Measurements from ENCODE around the gene BCS1L.

BCS1L gene, protein sequence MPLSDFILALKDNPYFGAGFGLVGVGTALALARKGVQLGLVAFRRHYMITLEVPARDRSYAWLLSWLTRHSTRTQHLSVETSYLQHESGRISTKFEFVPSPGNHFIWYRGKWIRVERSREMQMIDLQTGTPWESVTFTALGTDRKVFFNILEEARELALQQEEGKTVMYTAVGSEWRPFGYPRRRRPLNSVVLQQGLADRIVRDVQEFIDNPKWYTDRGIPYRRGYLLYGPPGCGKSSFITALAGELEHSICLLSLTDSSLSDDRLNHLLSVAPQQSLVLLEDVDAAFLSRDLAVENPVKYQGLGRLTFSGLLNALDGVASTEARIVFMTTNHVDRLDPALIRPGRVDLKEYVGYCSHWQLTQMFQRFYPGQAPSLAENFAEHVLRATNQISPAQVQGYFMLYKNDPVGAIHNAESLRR

DNA sequence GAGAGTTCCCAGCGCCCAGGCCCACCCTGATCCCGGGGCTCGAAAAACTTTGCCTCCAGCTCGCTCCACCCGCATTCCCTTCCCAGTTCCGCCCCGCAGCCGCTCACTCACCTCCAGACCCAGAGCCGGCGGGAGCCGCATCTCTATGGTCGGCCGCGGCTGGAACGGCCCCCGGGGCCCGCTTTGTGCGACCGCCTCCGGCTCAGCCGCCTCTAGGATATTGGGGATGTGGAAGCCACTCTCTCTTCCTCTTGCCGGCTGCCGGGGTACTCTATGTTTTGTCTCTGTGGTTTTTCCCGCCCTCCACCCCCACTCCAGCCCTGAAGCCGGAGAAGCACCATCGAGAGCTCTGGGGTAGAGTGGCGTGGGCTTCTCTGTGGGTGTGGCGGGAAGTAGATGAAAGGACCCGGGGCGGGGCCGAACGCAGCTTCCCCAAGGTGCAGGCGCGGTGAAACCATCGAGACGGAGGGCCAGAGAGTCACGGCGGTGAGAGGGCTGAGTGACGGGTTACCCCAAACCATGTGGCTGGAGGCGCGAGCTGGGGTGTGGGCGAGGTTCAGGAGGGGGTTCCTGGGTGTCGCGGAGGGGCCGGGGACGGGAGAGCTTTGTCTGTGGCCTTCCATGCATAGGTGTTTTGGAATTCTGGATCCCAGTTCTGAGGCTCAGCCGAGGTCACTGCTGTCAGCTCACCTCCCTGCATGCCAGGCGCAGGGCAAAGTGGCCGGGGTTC, at the start of gene BCS1L, which contains the start of gene ZNF142:
Gene BCS1L, plus strand, starts transcription at position 426 of the 730 bp plus-strand sequence. CDS start 1,305 bp downstream, outside the sequence.
Gene ZNF142, minus strand, starts transcription at position 366 of the 730 bp plus-strand sequence. CDS start 3,194 bp downstream, outside the sequence.
- peak; percentile 93 for DNase-seq

DNA sequence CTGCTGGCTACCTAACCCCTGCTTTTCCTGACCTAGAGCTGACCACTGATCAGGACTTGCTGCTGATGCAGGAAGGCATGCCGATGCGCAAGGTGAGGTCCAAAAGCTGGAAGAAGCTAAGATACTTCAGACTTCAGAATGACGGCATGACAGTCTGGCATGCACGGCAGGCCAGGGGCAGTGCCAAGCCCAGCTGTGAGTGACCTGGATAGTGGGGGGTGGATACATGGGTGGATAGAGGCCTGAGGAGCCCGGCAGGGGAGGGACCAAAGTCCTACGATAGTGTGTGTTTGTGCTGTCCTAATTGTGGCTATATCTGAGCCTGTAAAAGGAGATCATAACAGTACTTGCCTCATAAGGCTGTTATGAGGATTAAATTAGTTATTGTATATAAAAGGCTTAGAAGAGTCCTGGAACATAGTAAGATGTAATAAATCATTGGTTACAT, 43.6 kb upstream of the BCS1L start:
- no peak for DNase-seq

DNA sequence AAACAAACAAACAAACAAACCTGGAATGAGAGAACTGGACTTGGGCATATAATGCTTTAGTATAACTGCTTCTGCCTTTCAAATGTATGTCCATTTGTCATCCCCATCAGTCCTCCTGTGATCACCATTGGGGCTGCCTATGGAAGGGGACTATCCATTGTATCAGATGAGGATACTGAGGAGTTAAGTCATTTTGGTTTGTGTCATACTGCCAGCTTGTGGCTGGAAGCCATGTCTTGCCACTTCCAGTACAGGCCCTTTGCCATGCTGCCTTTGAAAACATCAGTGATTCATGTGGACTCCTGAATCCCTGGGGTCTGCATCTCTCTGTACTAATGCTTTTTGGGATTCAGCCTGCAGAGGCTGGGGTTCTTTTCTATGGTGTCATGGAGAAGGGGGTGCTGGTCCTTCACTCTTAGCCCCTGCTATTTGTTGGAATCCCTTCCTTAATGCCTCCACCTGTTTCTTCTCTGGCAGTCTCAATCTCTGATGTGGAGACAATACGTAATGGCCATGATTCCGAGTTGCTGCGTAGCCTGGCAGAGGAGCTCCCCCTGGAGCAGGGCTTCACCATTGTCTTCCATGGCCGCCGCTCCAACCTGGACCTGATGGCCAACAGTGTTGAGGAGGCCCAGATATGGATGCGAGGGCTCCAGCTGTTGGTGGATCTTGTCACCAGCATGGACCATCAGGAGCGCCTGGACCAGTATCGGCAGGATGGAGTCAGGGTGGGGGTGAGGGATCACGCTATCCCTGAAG, 41.2 kb upstream of the BCS1L start:
- DNase-seq: no peak

DNA sequence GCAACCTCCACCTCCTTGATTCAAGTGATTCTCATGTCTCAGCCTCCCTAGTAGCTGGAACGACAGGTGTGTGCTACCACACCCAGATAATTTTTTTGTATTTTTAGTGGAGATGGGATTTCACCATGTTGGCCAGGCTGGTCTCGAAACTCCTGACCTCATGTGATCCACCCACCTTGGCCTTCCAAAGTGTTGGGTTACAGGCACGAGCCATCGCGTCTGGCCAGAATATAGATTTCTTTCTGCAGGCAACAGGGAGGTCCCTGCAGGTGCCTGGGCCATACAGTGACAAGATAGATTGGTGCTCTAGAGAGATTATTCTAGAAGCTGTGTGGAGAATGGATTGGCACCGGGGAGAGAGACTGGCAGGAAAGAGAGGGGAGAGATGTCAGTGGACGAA, 38.5 kb upstream of the BCS1L start:
- DNase-seq: no peak

DNA sequence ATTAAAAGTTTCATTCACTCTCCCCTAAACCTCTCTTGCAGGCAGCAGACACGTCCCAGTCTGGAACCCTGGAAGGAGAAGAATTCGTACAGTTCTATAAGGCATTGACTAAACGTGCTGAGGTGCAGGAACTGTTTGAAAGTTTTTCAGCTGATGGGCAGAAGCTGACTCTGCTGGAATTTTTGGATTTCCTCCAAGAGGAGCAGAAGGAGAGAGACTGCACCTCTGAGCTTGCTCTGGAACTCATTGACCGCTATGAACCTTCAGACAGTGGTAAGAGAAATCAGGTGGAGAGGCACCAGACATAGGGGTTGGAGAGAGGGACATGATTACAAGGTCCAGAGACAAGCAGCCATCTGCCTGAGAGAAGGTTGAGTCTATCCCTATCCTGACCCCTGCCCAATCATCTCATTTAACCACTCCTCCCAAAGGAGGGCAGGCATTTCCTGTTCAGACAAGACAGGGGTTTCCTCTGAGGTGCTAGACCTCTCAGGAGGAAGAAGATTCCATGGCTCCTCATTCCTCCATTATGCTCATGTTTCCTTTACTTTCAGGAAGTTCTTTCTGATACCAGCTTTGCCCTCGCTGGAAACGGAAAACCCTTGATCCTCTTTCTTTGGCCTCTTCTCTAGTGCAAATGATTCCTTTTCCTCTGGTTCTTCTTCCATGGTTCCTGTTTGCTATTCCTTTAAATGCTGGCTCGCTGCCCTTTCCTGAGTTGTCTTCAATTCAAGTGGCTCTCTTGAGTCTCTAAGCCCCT, 36.7 kb upstream of the BCS1L start:
- no peak for DNase-seq

DNA sequence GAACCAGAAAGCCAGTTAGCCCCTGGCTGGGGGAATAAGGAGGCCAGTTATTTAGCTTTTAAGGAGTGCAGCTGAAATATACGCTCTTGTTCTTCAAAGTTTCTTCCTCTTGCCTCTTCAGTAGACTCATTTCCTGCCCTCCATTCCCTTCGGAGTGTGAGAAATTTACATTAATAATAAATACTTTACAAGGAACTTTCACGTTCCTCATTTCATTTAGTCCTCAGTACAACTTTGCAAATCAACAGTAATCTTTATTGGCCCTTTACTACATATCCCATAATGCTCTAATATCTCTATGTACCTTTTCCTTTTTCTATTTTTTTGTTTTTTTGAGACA, 36.1 kb upstream of the BCS1L start:
- DNase-seq: no peak

DNA sequence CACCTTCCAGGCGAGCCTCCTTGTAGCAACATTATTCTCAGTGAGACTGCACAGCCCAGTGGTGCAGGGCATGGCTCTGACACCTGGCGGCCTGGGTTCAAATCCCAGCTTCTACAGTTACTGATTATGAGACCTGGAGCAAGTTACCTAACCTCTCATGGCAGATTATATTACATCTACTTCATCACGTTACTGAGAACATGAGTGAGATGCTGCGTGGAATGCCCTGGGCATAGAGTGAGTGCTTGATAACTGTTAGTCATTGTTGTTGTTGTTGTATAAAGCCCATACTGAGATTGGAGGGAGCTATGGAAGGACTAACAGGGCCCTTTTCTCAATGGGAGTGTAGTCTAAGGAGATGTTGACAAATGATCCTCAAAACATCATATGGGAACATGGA, 33.1 kb upstream of the BCS1L start:
- no peak for DNase-seq

DNA sequence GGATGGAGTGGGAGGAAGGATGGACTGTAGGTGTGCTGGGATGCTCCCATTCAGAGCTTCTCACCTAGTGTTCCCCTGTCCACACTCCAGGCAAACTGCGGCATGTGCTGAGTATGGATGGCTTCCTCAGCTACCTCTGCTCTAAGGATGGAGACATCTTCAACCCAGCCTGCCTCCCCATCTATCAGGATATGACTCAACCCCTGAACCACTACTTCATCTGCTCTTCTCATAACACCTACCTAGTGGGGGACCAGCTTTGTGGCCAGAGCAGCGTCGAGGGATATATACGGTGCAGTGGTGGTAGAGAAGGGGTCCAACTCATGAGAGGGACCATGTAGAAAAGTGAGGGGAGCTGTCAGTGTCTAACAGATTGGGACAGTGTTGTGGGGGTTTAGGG, 31.5 kb upstream of the BCS1L start:
- DNase-seq: no peak

DNA sequence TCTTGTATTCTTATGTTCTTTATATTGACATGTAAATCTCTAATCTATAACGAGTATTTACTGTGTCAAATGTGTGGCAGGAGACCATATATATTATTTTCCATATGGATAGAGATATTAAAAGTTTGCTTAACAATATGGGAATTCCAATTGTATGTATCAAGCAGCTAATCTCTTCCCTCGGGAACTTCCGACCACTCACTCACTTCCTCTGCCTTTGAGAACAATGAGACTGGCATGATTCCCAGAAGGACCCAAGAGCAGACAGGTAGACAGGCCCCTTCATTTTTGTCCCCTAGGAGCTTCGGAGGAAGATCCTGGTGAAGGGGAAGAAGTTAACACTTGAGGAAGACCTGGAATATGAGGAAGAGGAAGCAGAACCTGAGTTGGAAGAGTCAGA, 27.6 kb upstream of the BCS1L start:
- no peak for DNase-seq

DNA sequence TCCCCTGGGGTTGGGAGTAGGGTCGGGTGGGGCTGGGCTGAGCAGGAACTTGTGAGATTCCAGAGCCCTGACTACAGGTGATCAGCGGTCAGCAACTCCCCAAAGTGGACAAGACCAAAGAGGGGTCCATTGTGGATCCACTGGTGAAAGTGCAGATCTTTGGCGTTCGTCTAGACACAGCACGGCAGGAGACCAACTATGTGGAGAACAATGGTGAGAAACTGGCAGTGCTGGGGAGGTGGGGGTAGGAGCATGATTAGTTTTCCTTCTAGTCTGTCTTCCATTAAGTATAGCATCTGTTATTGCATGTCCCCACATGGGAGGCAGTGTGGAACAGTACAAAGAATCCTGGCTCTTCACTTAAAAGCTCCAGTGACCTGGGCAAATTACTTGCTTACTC, 23.8 kb upstream of the BCS1L start:
- DNase-seq: no peak

DNA sequence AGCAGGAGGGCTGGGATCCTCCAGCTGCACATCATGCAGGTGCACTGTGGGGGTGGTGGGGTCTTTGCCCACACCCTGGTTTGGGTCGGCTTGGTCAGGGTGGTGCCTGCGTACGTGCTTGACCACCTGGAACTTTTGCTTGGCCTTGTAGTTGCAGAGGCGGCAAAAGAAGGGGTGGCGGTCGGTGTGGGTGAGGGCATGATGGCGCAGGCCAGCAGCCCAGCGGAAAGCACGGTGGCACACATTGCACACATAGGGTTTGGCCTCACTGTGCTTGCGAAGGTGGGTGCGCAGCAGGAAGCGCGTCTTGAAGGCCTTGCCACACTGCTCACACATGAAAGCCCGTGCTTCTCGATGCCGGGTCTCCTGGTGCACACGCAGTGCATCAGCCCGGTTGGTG, 21.1 kb upstream of the BCS1L start:
- no peak for DNase-seq

DNA sequence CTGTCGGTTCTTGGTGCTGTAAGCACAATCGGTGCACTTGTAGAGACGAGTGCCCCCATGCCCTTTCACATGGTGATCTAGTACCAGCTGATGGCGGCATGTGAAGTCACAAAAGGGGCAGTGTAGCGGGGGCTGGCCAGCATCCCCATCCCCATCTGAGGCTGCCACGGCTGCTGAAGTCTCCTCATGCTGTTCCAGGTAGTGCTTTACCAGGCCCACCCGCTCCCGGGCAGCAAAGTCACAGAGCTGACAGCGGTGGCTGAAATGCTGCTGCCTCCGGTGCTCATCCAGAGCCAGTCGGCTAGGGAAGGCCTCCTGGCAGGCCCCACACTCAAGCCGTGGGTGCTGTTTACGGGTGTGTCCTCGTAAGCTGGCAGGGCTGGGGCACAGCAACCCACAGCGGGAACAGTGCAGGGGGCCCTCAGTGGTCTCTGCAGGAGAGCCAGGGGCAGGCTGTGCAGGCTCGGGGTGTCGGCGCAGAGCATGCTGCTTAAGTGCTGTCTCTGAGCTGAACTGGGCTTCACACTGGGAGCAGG, 17.3 kb upstream of the BCS1L start:
- DNase-seq: no peak

DNA sequence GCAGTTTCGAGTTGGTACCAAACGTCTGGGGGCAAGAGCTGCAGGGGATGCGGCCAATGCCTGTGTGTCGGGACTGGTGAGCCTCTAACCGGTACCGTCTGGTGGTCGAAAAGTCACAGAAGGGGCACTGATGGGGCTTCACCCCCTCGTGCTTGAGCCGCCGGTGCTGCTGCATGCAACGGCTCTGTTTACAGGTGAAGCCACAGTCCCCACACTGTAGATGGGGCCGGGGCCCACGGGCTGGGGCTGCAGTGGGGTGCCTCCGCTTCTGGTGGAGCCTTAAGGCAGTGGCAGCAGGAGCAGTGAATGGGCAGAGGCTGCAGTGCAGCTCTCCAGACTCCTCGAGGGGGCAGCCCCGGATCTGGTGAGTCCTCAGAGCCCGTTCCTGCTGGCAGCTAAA, 16.7 kb upstream of the BCS1L start:
- DNase-seq: no peak

DNA sequence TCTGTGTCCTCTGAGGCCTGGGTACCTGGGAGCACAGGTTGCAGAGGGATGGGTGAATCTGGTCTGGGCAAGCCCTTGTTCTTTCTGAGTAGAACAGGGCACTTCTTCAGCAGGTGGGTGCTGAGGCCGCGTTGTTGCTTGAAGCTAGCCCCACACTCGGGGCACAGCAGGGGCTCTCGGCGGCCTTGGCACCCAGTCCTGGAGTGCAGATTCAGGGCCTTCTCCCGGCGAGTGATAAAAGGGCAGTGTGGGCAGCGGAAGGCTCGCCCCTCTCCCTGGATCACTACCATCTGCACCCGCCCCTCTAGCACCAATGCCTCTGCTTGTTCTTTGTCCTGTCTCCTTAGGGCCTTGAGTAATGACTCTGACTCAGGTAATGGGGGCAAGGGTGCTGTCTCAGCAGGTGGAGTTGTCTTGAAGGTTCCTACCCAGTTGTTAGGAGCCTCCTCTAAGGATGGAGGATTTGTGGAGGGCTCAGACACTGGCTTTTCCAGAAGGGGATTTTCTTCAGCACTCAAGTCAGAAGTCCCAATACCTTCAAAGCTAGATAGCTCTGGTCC, 15.7 kb upstream of the BCS1L start:
- DNase-seq: no peak

DNA sequence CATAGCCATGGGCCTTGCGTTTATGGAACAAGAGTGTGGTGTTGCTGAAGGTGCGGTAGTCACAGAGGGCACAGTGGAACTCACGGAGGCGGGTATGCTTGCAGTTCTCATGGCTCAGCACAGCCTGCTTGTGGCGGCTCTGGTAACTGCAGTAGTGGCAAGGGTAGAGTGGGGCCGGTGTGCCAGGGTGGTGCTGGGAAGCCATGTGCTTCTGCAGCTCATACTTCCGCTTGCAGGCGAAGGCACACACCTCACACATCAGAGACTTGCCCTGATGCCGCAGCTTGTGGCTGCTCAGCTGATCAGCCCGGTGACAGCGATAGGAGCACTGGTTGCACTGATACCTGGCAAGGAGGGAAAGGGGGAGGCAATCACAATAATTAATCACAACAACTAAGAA, 14.8 kb upstream of the BCS1L start:
- DNase-seq: no peak

DNA sequence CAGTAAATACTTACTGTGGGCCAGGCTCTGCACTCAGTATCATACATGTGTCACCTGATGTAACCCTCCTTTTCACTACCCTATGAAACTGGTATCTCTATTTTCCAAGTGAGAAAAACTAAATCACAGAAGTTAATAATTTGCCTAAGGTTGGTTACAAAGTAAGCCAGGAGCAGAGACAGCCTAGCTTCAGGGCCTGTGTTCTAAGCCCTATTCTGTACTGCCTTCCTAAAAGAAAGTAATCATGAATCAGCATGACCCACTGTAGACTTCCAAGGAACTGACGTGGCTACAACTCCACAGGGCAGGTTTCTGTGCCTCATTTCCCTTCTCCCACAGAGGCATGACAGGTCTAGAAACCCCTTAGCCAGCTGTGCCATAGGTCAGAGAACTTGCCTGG, 14.4 kb upstream of the BCS1L start:
- no peak for DNase-seq

DNA sequence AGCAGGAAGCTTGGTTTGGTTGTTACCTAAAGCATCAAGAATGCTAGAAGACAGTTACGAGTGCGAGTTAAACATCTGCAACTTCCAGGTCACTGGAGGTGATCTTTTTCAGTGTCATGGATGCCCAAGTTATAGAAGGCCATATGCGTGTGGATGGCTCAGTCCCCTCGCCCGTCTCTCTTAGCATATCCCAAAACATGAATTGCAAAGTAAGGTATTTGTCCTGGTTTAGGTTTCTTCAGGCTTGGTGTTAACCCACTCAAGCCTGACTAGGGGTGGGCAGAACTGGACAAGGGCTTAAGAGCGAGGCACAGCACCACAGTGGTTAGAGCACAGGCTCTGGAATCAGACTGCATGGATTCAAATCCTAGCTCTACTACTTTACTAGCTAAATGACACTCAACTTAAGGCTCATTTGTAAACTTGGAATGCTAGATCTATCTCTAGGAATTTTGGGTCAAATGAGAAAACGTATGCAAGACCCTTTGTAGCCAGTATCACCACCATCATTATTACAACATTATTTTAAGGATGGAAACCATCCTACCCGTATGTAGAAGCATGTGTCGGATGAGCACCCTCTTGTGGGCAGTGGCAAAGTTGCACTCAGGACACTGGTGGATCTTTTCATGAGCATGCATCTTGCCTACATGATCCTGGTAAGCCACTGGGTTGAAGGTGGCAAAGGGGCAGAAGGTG, 11.2 kb upstream of the BCS1L start:
- peak; percentile 48 for DNase-seq

DNA sequence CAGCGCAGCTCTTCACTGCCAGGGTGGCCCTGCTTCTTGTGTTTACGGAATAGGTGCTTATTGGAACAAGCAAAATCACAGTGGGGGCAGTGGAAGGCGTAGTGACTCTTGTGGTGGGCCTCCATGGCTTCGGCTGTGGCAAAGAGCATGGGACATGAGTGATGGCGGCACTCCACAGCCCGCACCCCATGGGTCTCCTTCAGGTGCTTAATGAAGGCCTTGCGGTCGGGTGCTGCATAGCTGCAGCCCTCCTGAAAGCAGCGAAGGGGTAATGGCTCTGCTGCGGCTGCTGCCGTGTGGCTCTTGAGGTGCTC, 10.7 kb upstream of the BCS1L start:
- DNase-seq: no peak

DNA sequence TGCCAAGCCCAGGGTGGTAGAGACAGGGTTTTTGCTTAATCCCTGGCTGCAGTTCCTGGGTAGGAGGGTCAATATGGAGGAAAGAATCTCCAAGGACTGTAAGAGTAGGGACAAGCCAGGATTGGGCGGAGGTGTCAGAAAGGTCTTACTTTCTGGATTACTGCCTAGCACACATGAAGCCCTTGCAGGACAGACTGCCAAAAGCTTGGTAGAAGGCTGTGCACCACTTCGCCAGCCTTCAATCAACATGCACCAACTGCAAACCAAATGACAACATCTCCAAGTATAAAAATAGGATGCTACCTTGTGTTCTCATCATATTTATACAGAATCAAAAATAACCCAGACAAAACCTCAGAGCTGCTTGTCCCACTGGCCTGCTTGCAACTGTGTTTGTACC, 3.7 kb upstream of the BCS1L start:
- no peak for DNase-seq

DNA sequence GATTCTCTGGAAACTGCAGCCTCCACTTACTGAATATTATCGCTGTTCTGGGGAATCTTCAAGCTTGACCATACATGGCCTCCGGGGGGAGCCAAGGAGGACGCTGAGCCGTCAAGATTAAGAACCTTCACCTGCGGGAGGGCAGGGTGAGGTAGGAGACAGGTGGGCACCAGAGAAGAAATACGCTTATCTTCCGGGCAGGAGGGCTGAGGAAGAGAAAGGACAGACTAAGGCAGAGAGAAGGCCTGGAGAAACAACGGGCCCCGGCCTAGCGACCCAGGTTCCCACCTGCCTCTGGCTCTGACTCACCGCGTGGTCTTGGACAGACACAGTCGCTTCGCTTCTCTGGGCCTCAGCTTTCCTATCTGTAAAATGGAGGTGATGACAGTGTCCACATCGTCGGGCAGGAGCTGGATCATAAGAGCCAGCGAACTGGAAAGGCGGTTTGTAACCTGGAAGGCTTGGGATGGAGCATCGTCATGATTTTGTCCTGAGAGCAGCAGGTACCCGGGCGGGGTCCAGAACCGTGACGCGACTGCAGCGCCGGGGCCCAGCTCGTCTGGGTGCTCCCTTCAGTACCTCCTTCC, 719 bp upstream of the BCS1L start:
- peak; percentile 28 for DNase-seq

DNA sequence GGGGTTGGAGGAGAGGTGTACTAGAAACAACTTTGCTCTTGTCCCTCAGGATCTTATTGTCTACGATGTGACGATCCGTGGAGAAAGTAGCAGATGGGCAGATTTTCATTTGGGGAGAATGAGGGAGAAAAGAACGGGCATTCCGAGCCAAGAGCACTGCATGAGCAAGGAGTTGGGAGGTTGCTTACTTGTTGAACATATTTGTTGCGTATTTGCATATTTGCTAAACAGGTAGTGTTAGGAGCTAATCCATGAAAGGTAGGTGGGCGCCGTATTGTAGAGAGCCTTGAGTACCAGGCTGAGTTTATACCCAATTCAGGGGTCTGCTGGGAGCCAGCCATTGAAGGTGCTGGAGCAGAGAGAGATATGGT, 490 bp downstream of the BCS1L start:
- DNase-seq: no peak
